HG02678 (cell line): ENCODE measurements around the gene UBAC1.

Source experiments
- ATAC-seq: cut with Tn5 transposase; IDR thresholded peaks from one replicate; pipeline ENCODE4 v1.9.1; 2021; ENCODE audit warnings: mild to moderate bottlenecking, moderate library complexity; ENCODE audit not compliant: unreplicated experiment

UBAC1 gene

DNA sequence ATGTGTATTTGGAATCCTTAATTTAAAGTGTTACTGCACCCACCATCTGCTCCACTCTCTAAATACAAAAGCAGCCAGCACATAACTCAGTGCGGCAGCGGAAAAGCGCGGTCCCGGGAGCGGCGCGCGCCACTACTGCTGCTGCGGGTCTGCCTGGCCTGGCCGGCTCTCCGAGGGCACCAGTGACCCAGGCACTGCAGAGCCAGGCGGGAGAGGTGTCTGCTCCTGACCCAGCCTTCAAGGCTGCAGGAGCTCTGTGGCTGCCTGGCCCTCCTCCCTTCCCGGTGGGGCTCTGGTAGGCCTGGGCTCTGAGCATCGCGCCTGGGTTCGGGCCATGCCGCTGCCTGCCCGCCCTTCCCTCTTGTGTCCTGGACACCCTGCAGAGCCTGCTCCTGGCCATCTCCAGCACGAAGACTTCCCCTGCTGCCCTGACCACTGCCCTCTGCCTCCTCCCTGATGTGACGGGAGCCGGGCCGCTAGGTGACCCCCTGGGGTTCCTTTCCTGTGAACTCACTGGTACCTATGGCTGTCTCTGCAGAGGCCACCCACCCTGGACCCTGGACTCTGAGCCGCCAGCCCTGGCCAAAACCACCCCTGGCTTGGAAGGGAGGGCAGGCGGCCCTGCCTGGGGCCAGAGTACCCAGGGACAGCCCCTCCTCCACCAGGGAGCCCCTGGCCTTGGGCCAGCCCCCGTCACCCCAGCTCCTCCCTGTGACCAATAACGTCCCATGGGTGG lies 32.8 kb upstream of the UBAC1 start:
- ATAC-seq: no peak

DNA sequence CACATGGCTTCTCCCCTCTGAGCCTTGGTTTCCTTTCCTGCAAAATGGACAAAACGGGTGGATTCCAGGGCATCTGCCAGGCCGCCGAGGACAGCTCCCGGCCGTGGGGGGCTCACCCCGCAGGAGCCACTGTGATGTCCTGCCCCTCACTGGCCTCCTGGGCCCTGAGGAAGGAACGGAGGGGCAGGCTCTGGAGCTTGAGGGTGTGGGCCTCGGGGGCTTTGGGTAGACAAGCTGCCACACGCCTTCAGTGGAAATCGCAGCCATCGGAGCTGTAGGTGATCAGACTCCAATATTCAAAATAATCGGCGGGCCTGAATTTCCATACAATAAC lies 32.2 kb upstream of the UBAC1 start:
- no peak for ATAC-seq

DNA sequence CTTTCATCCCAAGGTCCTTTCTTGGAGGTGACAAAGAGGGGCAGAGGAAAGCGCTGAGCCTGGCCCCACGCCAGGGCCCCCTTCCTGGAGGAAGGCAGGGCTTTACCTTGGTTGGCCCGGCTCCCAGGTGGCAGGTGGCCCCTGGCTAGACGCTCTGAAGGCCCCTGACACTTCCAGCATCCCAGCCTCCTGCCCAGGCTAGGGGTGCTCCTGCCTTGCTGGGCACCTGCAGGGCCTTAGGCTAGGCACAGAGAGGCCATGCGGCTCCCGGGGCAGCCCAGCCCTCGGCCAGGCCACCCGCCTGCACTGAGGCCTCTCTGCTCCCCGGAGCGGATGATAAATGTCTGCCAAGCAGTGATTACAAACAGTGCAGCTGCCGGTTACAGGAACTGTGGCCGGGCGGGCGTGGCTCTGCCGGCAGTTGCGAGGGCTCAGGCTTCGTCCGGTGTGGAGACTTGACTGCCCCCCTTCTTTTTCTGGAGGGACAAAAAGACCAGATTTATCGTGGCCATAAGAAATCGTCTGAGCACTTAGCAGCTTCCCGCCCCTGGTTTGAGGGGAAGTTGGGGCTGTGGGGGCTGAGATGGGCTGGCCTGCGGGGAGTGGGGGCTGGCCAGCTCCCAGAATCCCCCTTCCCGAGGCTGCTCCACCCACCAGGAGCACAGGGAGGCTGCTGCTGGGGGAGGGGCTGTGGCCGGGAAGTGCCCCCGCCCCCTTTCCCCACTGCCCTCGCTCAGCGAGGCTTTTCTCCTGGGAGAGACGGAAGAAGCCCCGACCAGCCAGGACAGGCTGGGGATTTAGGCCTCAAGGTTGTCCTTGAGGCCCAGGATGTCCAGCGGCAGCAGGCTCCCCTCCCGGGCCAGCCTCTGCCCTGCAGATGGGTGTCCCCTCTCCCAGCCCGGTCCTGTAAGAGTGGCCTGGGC lies 31.6 kb upstream of the UBAC1 start:
- ATAC-seq: no peak

DNA sequence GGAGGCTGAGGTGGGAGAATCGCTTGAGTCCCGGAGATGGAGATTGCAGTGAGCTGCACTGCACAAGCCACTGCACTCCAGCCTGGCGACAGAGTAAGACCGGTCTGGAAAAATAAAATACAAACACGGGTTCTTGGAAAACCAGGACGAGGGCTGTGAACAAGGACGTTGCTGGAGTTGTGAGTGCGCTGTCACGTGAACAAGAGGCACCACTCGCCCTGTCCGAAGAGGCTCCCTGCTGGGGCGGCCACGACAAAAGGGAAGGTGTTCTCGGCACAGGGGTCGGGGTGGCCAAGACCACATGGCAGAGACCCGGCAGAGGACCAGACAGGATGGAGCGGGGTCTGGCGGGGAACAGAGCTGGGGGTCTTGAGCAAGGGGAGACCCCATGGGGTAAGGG lies 30.6 kb upstream of the UBAC1 start:
- no peak for ATAC-seq

DNA sequence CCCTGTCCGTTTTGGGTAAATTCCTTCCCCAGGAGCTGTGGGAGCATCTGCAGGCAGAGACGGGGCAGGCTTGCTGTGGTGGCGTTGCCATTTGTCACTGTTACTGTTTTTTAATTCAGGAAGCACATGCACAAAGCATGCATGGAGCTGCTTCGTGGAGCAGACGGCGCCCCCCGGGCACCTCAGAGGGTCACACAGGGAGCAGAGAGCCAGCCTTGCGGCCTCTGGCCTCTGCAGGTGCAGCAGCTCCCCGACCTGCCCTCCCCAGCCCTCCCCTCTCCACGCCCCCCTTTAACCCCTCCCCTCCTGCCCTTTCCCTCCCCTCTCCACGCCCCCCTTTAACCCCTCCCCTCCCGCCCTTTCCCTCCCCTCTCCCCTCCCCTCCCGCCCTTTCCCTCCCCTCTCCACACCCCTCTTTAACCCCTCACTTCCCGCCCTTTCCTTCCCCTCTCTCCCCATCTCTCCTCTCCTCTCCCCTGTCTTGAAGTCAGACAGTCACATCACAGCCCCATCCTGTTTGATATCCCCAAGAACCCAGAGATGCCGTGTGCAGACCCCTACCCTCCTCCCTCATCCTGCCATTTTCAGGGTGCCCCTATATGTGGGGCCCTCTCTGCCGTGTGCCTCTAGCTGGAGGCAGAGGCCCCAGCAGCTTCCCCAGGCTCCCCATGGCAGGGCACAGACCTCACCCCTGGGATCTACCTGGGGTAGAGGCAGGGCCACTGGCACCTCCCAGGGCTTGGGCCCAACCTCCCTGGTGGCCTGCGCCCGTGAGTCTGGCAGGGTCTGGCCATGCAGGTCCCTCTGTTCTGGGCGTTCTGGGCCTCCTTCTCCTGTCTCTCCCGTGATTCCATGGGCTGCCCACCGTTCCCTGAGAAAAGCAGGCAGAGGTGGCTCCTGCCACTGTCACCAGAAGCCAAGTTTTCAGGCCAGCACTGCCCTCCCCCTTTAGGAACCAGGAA lies 29.6 kb upstream of the UBAC1 start:
- ATAC-seq: no peak

DNA sequence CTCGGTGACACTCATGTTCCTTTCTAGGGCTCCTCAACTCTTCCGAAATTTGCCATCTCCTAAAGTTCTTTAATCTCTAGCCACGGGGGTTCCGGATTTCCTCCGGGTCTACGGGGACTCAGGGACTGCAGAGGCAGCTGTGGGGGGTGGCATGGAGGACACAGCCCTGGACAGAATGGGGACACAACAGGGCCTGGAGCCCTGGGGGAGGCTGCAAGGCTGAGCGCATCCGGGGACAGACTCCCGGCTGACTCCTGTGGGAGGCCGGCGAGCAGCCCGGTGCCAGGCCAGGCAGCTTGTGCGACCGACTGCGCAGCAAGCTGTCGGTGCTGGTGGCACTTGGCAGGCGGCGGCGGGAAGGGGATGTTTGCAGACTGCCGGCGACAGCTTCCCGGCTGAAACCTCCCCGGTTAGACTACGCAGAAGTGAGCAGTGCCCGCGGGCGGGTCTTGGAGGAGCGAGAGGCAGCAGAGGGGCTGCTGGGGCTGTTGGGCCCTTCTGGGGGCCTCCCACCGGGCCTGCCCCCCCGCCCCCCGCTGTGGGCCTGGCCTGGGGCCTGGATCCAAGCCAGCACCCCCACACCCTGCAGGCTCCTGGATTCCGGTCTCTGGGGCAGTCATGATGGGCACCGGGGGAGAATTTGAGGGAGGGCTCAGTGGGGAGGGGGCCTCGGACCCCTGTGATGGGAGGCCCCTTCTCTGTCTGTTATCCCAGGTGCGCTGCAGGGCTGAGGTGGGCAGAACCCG lies 28.7 kb upstream of the UBAC1 start:
- ATAC-seq: no peak

DNA sequence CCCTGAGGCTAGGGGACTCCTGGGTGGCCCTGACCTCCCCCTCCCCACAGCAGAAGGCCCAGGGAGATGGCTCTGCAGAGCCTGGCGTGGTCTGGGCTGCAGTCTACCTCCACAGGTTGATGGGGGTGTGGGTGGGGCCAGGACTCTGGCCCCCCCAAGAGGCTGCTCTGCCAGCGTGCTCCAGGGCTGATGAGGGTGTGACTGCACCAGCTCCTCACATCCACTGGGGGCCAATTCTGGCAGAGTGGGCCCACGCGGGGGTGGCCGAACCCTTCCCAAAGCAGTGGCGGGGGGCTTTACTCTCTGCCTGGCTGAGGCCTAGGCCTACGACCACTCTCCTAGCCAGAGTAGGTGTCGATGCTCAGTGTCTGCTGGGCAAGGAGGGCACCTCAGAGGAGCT lies 28.0 kb upstream of the UBAC1 start:
- no peak for ATAC-seq

DNA sequence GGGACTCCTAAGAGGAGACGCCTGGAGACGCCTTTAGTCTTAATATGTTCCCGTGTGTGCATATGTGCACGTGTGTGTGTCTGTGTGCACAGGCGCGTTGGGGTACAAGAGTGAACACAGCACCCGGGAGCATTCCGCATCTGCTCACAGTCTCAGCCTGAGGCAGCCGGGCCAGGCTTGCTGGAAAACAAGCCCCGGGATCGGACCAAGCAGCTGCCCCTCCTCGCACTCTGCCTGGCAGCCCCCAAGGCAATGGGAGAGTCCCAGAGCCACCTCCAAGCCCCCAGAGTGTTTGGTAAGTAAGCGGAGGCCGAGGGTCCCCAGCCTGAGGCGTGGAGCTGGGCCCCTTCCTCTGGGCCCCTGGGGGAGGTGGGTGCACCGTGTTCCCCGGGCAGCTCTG lies 27.3 kb upstream of the UBAC1 start:
- no peak for ATAC-seq

DNA sequence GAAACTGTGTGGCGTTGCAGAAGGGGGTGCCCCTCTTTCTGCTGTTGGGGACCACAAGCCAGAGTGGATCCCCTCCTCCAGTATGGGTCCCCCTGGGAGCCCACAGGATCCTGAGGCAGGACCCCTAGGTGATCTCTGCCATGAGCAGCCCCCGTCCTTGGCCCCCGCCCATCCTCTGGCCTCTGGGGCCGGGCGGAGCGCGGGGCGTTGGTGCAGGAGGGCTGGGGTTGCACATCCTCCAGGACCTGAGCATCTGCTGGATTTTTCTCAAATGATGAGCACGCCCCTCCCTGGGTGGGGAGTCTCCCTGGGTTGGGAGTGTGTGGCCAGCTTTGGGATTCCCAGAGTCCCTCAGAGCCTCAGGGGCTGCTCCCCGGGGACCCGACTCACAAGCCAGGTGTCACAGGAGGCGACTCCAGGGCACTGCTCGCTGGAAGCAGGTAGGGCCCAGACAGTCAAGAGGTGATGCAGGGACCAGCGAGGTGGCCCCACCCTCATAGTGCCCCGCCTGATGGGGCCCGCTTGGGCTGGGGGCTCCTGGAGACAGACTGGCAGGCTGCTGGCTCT lies 26.7 kb upstream of the UBAC1 start:
- ATAC-seq: no peak

DNA sequence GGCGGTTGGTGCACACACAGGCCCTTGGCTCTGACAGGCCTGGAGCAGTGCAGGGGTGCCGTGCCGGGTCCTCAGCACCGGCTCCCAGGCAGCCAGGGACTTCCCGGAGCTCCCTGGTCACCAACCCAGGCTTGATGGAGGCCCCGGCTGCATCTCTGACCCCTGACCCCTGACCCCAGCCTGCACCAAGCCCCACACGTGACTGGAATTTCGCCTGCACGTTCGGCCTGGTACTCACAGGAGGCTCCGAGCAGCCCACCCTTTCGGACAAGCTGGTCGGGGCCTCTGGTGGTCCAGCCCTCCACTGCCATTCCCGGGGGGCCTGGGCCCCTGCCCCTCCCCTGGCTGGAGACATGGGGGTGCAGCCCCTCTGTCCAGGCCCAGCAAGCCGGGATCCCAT lies 25.4 kb upstream of the UBAC1 start:
- ATAC-seq: no peak

DNA sequence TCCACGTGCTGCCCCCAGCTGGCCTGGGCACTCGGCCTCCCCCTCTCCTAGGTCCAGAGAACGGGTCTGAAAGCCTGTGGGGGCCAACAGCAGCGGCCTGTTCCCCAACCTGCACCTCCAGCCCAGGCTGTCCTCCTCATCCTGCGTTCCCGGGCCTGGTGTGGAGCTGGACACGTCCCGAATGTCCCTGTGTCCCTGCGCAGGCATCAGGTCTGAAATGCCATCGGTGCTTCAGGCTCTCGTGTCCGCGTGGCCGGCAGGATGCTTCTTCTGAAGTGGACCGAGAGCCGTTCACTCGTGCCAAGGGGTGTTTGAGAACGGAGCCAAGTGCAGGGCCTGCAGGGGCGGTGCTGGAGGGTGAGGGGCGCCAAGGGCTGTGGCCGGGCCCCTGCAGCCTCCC lies 24.7 kb upstream of the UBAC1 start:
- ATAC-seq: no peak

DNA sequence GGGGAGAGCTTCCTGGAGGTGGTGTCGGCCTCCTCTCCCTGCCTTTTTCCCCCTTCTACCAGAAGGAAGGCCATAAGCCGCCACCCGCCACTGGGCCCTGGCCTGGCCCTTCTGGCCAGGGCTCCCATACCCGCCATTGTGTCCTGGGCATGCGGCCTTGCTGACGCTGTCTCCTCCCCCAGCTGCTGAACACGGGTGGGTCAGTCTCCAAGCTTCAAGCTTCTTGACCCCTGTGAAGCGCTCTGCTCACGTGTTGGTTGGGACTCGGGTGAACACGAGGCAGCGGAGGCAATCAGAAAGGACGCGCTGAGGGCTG lies 24.2 kb upstream of the UBAC1 start:
- no peak for ATAC-seq

DNA sequence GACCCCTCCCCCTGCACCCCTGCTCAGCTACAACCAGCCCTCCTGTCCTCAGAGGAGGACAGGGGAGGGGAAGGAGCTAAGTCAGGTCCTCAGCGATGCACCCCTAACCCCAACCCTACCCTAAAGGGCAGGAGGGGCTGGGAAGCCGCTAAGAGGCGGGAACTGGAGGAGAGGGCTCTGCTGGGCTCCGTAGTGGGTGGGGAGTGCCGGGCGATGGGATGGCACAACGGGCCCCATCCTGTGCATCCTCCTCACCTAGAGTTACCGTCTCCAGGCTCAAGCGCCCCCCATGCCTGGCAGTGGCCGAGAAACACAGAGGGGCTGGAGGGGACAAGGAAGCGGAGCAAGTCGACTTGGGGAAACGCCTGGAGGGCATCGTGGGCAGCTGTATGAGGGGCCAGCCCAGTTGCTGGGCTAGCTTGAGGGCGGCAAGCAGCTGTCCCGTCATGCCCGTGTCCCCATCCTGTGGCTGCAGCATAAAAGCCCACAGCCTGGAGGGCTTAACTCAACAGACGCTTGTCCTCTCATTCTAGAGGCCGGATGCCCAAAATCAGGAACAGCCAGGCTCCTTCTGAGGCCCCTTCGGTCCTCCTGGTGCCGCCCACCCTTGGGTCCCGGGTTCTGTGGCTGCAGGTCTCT lies 23.0 kb upstream of the UBAC1 start:
- ATAC-seq: no peak

DNA sequence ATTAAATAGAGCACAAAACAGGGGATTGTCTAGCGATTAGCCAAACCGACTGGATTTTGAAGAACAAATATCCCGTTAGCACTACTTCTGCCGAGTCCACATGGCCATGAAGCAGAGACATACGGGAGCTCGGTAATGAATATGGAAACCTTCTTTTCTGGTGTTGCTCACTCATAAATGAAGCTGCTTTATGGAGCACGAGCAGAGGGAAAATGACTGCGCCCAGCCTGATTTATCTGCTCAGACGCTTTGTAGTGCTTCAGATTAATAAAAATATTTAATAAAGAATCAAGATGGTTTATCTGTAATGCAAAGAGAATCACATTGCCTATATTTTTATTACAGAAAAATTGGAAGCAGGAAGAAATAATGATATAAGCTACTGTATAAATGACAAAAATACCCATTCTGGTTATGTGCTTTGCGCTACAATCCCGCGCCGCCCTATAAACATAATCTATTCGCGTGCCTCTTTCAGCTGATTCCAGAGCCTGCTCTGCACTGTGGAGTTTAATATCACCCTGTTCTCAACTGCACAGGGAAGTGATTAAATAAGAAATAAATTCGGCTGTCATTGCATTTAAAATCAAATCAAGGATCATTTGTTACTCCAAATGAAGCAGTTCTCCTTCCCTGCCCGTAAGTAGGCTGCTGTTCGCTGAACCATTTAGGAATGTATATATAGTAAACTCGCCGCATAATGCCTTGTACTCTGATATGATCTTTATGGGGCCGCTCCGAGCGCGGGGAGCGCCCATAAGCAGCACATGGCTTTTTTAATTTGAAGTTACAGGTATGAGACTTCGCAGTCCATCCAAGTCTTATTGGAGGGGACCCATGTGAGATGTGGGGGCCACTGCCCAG lies 22.3 kb upstream of the UBAC1 start:
- no peak for ATAC-seq

DNA sequence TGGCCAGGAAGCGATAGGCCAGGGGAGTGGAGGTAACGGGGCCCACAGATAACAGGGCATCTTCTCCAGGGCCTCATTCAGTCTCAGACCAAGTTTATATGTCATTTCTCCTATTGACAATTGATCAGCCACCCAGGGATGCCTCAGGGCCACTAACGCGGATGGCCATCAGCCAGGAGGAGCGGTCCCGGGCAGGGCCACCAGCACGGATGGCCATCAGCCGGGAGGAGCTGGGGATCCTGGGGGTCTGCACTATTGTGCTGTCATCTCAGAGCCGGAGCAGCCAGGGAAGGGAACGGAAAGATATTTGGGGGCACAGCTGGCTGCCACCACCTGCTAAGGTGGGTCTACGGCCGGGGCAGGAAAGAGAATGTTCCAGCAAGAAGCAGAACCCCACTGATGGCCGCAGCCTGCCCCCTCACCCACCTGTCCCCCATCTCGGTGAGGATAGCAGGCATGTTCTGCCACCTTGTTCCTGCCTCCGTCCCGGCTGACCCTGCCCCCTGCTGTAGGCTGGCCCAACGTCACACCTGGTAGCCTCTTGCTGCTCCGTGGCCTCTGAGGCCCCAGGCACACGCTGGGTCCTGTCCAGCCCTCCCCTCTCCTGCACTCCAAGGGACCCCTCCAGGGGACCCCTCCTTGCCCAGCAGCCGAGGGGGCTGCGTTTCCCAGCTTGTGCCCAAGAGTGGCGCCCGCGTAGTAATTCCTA lies 21.5 kb upstream of the UBAC1 start:
- ATAC-seq: no peak

DNA sequence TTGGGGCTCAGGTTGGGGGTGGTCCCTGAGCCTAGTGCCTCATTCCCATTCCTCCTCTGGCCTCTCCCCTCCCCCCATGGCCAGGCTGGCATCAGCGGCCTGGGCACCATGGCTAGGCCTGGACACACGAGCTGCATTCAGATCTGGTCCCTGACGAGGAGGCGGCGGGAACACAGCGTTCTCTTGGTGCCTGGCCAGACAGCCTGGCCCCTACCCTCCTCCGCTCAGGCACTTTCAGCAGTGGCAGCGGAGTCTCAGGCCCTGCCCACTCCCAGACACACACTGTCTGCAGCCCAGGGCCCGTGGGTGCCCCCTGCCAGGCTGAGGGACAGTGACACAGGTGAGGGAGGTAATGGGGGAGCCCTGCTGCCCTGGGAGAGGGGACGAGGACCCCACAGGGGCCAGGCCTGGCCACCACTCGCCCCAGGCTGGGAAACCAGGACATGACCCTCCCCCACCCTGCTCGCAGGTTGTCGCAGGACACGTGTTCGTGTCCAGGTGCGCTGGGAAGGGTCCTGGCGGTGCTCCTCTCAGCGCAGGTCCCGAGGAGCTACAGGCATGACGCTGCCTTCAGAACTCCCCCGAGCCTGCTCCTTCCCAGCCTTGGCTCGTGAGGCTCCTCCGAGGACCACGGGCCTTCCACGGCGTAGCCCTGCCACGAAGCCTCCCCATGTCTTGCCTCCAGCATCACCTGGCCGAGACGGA lies 19.9 kb upstream of the UBAC1 start:
- ATAC-seq: no peak

DNA sequence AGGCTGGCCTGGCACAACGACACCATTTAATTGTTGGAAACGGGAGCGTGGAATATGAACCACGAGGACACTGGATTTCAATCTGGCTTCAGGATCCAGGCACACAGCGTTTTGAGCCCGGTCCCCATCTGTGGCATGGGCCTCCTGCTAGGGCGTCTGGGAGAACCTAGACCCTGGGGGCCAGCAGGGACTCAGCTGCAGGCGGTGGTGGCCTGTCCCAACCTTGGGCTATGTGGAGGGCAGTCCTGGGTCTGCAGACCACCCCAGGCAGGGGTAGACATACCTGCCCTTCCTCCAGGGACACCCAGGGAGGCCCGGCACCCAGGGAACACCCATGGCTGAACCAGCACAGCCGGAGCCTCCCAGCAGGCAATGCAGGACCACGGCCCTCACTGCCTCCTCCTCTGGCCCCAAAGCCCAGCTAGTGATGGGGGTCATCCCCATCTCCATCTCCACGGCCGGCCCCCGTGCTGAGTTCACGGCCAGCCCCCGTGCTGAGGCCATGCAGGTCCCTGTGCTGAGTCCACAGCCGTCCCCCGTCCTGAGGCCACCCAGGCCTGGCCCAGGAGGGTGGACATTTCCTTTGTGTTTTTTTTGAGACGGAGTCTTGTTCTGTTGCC lies 18.5 kb upstream of the UBAC1 start:
- no peak for ATAC-seq
